Common myeloid progenitor, CD34-positive (primary cell): ENCODE data around the gene KLHL36.
"Not testable (repeated sequence)": the region's sequence is repeated elsewhere in the genome, so short reads cannot be mapped to it uniquely, and the experiment has no call there.

Source experiments
- CTCF ChIA-PET: fragments of 350-600 bp; sonication (Branson Sonifier 250); formaldehyde crosslinking; loops from one replicate; lab custom pipeline; 2021; ENCODE audit warnings: antibody characterized with exemption; lab: Charles Lee
- POLR2A ChIA-PET: fragments of 350-600 bp; sonication (Branson Sonifier 250); formaldehyde crosslinking; loops from one replicate; lab custom pipeline; 2021; ENCODE audit warnings: antibody characterized with exemption; lab: Charles Lee
- DNase-seq, 3 donors: peaks; one replicate each; pipeline versions ENCODE4 v3.0.0 to v3.0.0-alpha.2; 2013
- H3K27ac ChIP-seq, 2 experiments: 1 replicate in 1 of 2; 2 replicates in 1 of 2; pipeline ENCODE4 v1.7.0; 2013; ENCODE audit warnings: inconsistent platforms in 2 of 2, low read length in 2 of 2, mild to moderate bottlenecking in 2 of 2, low read depth in 1 of 2, moderate library complexity in 1 of 2; ENCODE audit not compliant: severe bottlenecking in 2 of 2, insufficient read depth in 1 of 2, poor library complexity in 1 of 2
- H3K27me3 ChIP-seq, 5 experiments: replicated peaks in 2 of 5; 1 replicate in 3 of 5; 2 replicates in 2 of 5; pipeline versions ENCODE4 v1.6.1 to v1.7.0; 2013; ENCODE audit warnings: low read length in 4 of 5, mild to moderate bottlenecking in 2 of 5, moderate library complexity in 2 of 5, inconsistent platforms in 1 of 5; ENCODE audit not compliant: insufficient read depth in 5 of 5, control insufficient read depth in 4 of 5
- H3K36me3 ChIP-seq, 4 experiments: 1 replicate in 2 of 4; 2 replicates in 2 of 4; pipeline versions ENCODE4 v1.6.1 to v1.7.0; 2013; ENCODE audit warnings: low read length in 3 of 4, control low read depth in 1 of 4, mild to moderate bottlenecking in 1 of 4; ENCODE audit not compliant: control insufficient read depth in 4 of 4, insufficient read depth in 4 of 4
- H3K4me1 ChIP-seq, 4 experiments: 1 replicate in 3 of 4; 2 replicates in 1 of 4; pipeline versions ENCODE4 v1.6.1 to v1.7.1; 2013; ENCODE audit warnings: low read length in 3 of 4, mild to moderate bottlenecking in 3 of 4, control low read depth in 1 of 4, inconsistent platforms in 1 of 4, moderate library complexity in 1 of 4; ENCODE audit not compliant: control insufficient read depth in 4 of 4, insufficient read depth in 4 of 4; ENCODE audit errors: control extremely low read depth in 1 of 4
- H3K4me3 ChIP-seq, 7 experiments: 1 replicate in 4 of 7; 2 replicates in 3 of 7; pipeline versions ENCODE4 v1.5.1 to v1.7.0; 2013; ENCODE audit warnings: mild to moderate bottlenecking in 7 of 7, low read length in 6 of 7, moderate library complexity in 6 of 7, inconsistent platforms in 2 of 7, low read depth in 2 of 7, control low read depth in 1 of 7; ENCODE audit not compliant: insufficient read depth in 4 of 7, control insufficient read depth in 1 of 7; ENCODE audit errors: extremely low read depth in 1 of 7
- H3K9me3 ChIP-seq, 5 experiments: 1 replicate in 4 of 5; 2 replicates in 1 of 5; pipeline versions ENCODE4 v1.6.1 to v1.7.1; 2013; ENCODE audit warnings: low read length in 4 of 5, mild to moderate bottlenecking in 2 of 5, inconsistent platforms in 1 of 5, low read depth in 1 of 5, moderate library complexity in 1 of 5; ENCODE audit not compliant: control insufficient read depth in 4 of 5, insufficient read depth in 2 of 5; ENCODE audit errors: control extremely low read depth in 1 of 5
- WGBS: methylation state at CpG from one replicate; pipeline ENCODE4 v1.1.5; 2013; ENCODE audit not compliant: insufficient coverage; 5-methylcytosine and 5-hydroxymethylcytosine counted together

KLHL36 gene

GRCh38 chr16:84631886-84632285 lies 16.4 kb upstream of the KLHL36 start:
- Histone ChIP-seq H3K27me3 (peaks cover 0 to 2% (median 0%) of the 10 kb centered on the region in 5 experiments), H3K27ac (no peak overlapping the region), H3K4me3 (peak overlapping the region in 1 of 7 experiments; percentile 20), H3K4me1 (peaks cover 0 to 20% (median 9%) of the 10 kb centered on the region in 4 experiments), H3K36me3 (no peaks in the 10 kb centered on the region), H3K9me3 (no peaks in the 10 kb centered on the region)
- ChIA-PET POLR2A (interaction anchor here (0.6 kb wide), 1 partner anchor 20 kb away, joined by 3 read pairs; no protein-coding TSS in a partner anchor), CTCF (interaction anchor here (1.2 to 1.5 kb wide), 2 partner anchors 31 to 94 kb away, joined by 3 to 4 read pairs; no protein-coding TSS in a partner anchor)
- DNase-seq, result no peak
- 39% methylated on average over 6 of the region's 6 CpGs for WGBS

- H3K27me3 ChIP-seq, POLR2A ChIA-PET, H3K36me3 ChIP-seq, DNase-seq, H3K4me3 ChIP-seq, H3K9me3 ChIP-seq, H3K27ac ChIP-seq: not testable (repeated sequence)
- 100% methylated on average over 2 of the region's 7 CpGs for WGBS
- H3K4me1 ChIP-seq, result peaks cover 0 to 20% (median 9%) of the 10 kb centered on the region in 4 experiments
- CTCF ChIA-PET, result interaction anchor here (1.5 kb wide), 1 partner anchor 30 kb away, joined by 4 read pairs; no protein-coding TSS in a partner anchor
Observed at GRCh38 chr16:84632862-84633261, 15.4 kb upstream of the KLHL36 start.

- ChIA-PET CTCF (no interaction called here), POLR2A (no interaction called here)
- Histone ChIP-seq H3K36me3 (no peaks in the 10 kb centered on the region), H3K9me3 (no peaks in the 10 kb centered on the region), H3K27me3 (peaks cover 0 to 2% (median 0%) of the 10 kb centered on the region in 5 experiments), H3K4me1 (peaks cover 0 to 20% (median 9%) of the 10 kb centered on the region in 4 experiments), H3K4me3 (no peak overlapping the region), H3K27ac (no peak overlapping the region)
- WGBS, result 97% methylated on average over 9 of the region's 9 CpGs
- no peak for DNase-seq
Observed at GRCh38 chr16:84633622-84634021, 14.7 kb upstream of the KLHL36 start.

GRCh38 chr16:84635702-84636101 lies 12.6 kb upstream of the KLHL36 start:
- WGBS, result 100% methylated on average over 7 of the region's 8 CpGs
- POLR2A ChIA-PET, result no interaction called here
- CTCF ChIA-PET, result interaction anchor here (1.3 kb wide), 1 partner anchor 9 kb away, joined by 5 read pairs; no protein-coding TSS in a partner anchor
- no peaks in the 10 kb centered on the region for H3K9me3 ChIP-seq
- no peak overlapping the region for H3K27ac ChIP-seq
- H3K4me1 ChIP-seq, result peaks cover 0 to 17% (median 10%) of the 10 kb centered on the region in 4 experiments
- H3K4me3 ChIP-seq, result no peak overlapping the region
- no peak for DNase-seq
- H3K27me3 ChIP-seq, result peaks cover 0 to 2% (median 0%) of the 10 kb centered on the region in 5 experiments
- no peaks in the 10 kb centered on the region for H3K36me3 ChIP-seq

- no peak for DNase-seq
- ChIA-PET POLR2A (no interaction called here), CTCF (interaction anchor here (1.2 to 1.9 kb wide), 5 partner anchors 8 to 101 kb away, joined by 3 to 9 read pairs (median 4); no protein-coding TSS in a partner anchor)
- WGBS, result 100% methylated on average over 3 of the region's 4 CpGs
- peaks cover 0 to 2% (median 0%) of the 10 kb centered on the region in 5 experiments for H3K27me3 ChIP-seq
- no peaks in the 10 kb centered on the region for H3K9me3 ChIP-seq
- no peak overlapping the region for H3K27ac ChIP-seq
- no peak overlapping the region for H3K4me3 ChIP-seq
- peaks cover 0 to 13% (median 3%) of the 10 kb centered on the region in 4 experiments for H3K4me1 ChIP-seq
- H3K36me3 ChIP-seq, result no peaks in the 10 kb centered on the region
Observed at GRCh38 chr16:84637709-84638108, 10.6 kb upstream of the KLHL36 start.

- Histone ChIP-seq H3K27ac (no peak overlapping the region), H3K9me3 (no peaks in the 10 kb centered on the region), H3K27me3 (peaks cover 0 to 2% (median 0%) of the 10 kb centered on the region in 5 experiments), H3K36me3 (no peaks in the 10 kb centered on the region), H3K4me1 (peaks cover 0 to 14% (median 3%) of the 10 kb centered on the region in 4 experiments), H3K4me3 (no peak overlapping the region)
- CTCF ChIA-PET, result interaction anchor here (1.6 to 1.9 kb wide), 2 partner anchors 16 to 101 kb away, joined by 4 to 9 read pairs; no protein-coding TSS in a partner anchor
- POLR2A ChIA-PET, result no interaction called here
- no peak for DNase-seq
- 97% methylated on average over 8 of the region's 8 CpGs for WGBS
Observed at GRCh38 chr16:84638231-84638806, 10.0 kb upstream of the KLHL36 start.

GRCh38 chr16:84640145-84640544 lies 8.2 kb upstream of the KLHL36 start:
- H3K27me3 ChIP-seq, result peaks cover 0 to 2% (median 0%) of the 10 kb centered on the region in 5 experiments
- DNase-seq, result no peak
- H3K36me3 ChIP-seq, result no peaks in the 10 kb centered on the region
- no peak overlapping the region for H3K4me3 ChIP-seq
- ChIA-PET CTCF (no interaction called here), POLR2A (no interaction called here)
- no peak overlapping the region for H3K27ac ChIP-seq
- WGBS, result 100% methylated on average over 3 of the region's 5 CpGs
- no peaks in the 10 kb centered on the region for H3K9me3 ChIP-seq
- peaks cover 0 to 16% (median 3%) of the 10 kb centered on the region in 4 experiments for H3K4me1 ChIP-seq
